SJCRH30 (cell line): Measurements from ENCODE around the gene KBTBD13. TPM values are rescaled to one million over a fixed set of nuclear protein-coding genes. Genes with fewer than 3 reads are reported as not detected.

Source experiments
- total RNA-seq: library from RNA; depleted of rRNA; stranded (reverse); fragments of >200 nt; shearing (Covaris generic); gene quantifications from 2 replicates; pipeline ENCODE4 v1.2.3, GENCODE V29; 2014; rRNA removed

KBTBD13 gene
- total RNA-seq, 1 experiment from 2014 or later: 0.08 TPM

Other genes starting within 250 kb of the KBTBD13 start
- gene PLEKHO2, start 234.8 kb upstream of the KBTBD13 start, total RNA-seq: 26.7 and 28.5 TPM in 2 replicates
- 5.0 and 5.6 TPM in 2 replicates for gene ANKDD1A, start 164.8 kb upstream of the KBTBD13 start, total RNA-seq
- 79.9 and 88.6 TPM in 2 replicates for gene SPG21, start 86.8 kb upstream of the KBTBD13 start, total RNA-seq
- gene MTFMT, start 47.1 kb upstream of the KBTBD13 start, total RNA-seq: 16.6 and 21.9 TPM in 2 replicates
- 0.36 TPM in 1 of 2 replicates, not detected in the other for gene SLC51B, start 31.4 kb upstream of the KBTBD13 start, total RNA-seq
- gene RASL12, start 8.8 kb upstream of the KBTBD13 start, total RNA-seq: 0.08 TPM in 1 of 2 replicates, not detected in the other
- gene UBAP1L, start 38.5 kb downstream of the KBTBD13 start, total RNA-seq: 0.59 and 0.73 TPM in 2 replicates
- gene PDCD7, start 57.1 kb downstream of the KBTBD13 start, total RNA-seq: 22.8 and 25.4 TPM in 2 replicates
- gene CLPX, start 108.6 kb downstream of the KBTBD13 start, total RNA-seq: 43.3 and 44.2 TPM in 2 replicates
- gene CILP, start 134.7 kb downstream of the KBTBD13 start, total RNA-seq: 0.05 TPM in 1 of 2 replicates, not detected in the other
- gene PARP16, start 210.1 kb downstream of the KBTBD13 start, total RNA-seq: 12.9 TPM in 2 replicates
- not detected in 2 replicates for gene RNU5A-1, start 219.3 kb downstream of the KBTBD13 start, total RNA-seq
- gene RNU5B-1, start 227.9 kb downstream of the KBTBD13 start, total RNA-seq: not detected in 2 replicates